A549 (cell line): ENCODE results near the gene IPO4. TPM values are rescaled to one million over a fixed set of nuclear protein-coding genes. Genes with fewer than 3 reads are reported as not detected.

Experiments used
- ATAC-seq, 2 experiments: fragments of 200-7000 bp in 1 of 2; fragments of >200 bp in 1 of 2; cut with Nextera tagmentation in 1 of 2; cut with Tn5 transposase in 1 of 2; 3 replicates each; pipeline versions ENCODE4 v1.8.0 to v1.9.1; 2018 to 2020; ENCODE audit warnings: mild to moderate bottlenecking in 1 of 2, moderate library complexity in 1 of 2
- CTCF ChIA-PET: fragments of 300-600 bp; sonication (Branson Sonifier 250); formaldehyde crosslinking; extraction: SDS; loops from one replicate; lab custom pipeline; 2021; ENCODE audit warnings: antibody characterized with exemption, inconsistent platforms; lab: Yijun Ruan, JAX
- POLR2A ChIA-PET: fragments of 350-600 bp; formaldehyde crosslinking; extraction: SDS; loops from one replicate; lab custom pipeline; 2021; ENCODE audit warnings: antibody characterized with exemption, inconsistent platforms; lab: Yijun Ruan, JAX
- DNase-seq, 2 experiments: peaks; one replicate each; pipeline versions ENCODE4 v3.0.0 to v3.0.0-alpha.2; 2011 to 2016; ENCODE audit warnings: low read depth in 1 of 2, low spot score in 1 of 2
- FAIRE-seq: peaks from 2 replicates; lab custom pipeline; 2011; peaks lifted over from hg19 to GRCh38; lab: Jason Lieb, UNC
- H3K27ac ChIP-seq, 2 experiments: fragments of >200 bp; sonication (Bioruptor Twin); formaldehyde crosslinking; 3 replicates each; pipeline ENCODE4 v1.5.1; 2016 to 2017
- H3K4me1 ChIP-seq: fragments of >200 bp; sonication (Bioruptor Twin); formaldehyde crosslinking; 3 replicates; pipeline ENCODE4 v1.6.1; 2016
- H3K4me2 ChIP-seq: fragments of >200 bp; sonication (Bioruptor Twin); formaldehyde crosslinking; 3 replicates; pipeline ENCODE4 v1.6.1; 2016
- H3K4me3 ChIP-seq: fragments of >200 bp; sonication (Bioruptor Twin); formaldehyde crosslinking; 3 replicates; pipeline ENCODE4 v1.5.1; 2016
- H3K9me3 ChIP-seq: fragments of >200 bp; sonication (Bioruptor Twin); formaldehyde crosslinking; 3 replicates; pipeline ENCODE4 v1.6.1; 2016
- BCL3 ChIP-seq: fragments of >200 bp; sonication (Bioruptor Twin); formaldehyde crosslinking; IDR thresholded peaks from 3 replicates; pipeline ENCODE4 v1.6.1; 2016
- CEBPB ChIP-seq, 2 experiments: fragments of >200 bp in 1 of 2; sonication (Bioruptor Twin) in 1 of 2; formaldehyde crosslinking in 1 of 2; IDR thresholded peaks; 2 replicates each; pipeline ENCODE4 v1.6.1; 2012 to 2016
- E2F6 ChIP-seq: IDR thresholded peaks from 2 replicates; pipeline ENCODE4 v1.6.1; 2012; ENCODE audit warnings: low read depth, borderline replicate concordance
- EHMT2 ChIP-seq: fragments of 200-600 bp; sonication (generic); IDR thresholded peaks from 2 replicates; pipeline ENCODE4 v1.6.1; 2016; ENCODE audit warnings: antibody characterized with exemption, low read depth, mild to moderate bottlenecking, moderate library complexity
- ELK1 ChIP-seq: fragments of 150-350 bp; IDR thresholded peaks from 2 replicates; pipeline ENCODE4 v1.6.1; 2014; ENCODE audit warnings: low read depth, mild to moderate bottlenecking, low read length
- GATA3 ChIP-seq: IDR thresholded peaks from 2 replicates; pipeline ENCODE4 v1.6.1; 2012; ENCODE audit warnings: borderline replicate concordance
- HEYL ChIP-seq: fragments of 250-450 bp; sonication (Bioruptor Pico); IDR thresholded peaks from 2 replicates; pipeline ENCODE4 v1.8.0; 2021; ENCODE audit warnings: mild to moderate bottlenecking, moderate library complexity
- HOXB13 ChIP-seq: fragments of 250-450 bp; sonication (Bioruptor Pico); IDR thresholded peaks from 2 replicates; pipeline ENCODE4 v1.5.0; 2020; ENCODE audit warnings: low read depth, mild to moderate bottlenecking, moderate library complexity
- JUNB ChIP-seq: fragments of >200 bp; sonication (Bioruptor Twin); formaldehyde crosslinking; IDR thresholded peaks from 2 replicates; pipeline ENCODE4 v1.6.1; 2016
- KDM1A ChIP-seq: fragments of 200-600 bp; sonication (generic); IDR thresholded peaks from 2 replicates; pipeline ENCODE4 v1.6.1; 2016; ENCODE audit warnings: low read depth, mild to moderate bottlenecking
- MAZ ChIP-seq: fragments of 150-350 bp; IDR thresholded peaks from 2 replicates; pipeline ENCODE4 v1.6.1; 2014; ENCODE audit warnings: antibody characterized with exemption, low read depth, low read length, borderline replicate concordance
- MYC ChIP-seq: IDR thresholded peaks from 2 replicates; pipeline ENCODE4 v1.6.1; 2012; ENCODE audit warnings: mild to moderate bottlenecking, inconsistent platforms, low read length, improper control_type of control experiment, borderline replicate concordance
- NFE2L2 ChIP-seq: fragments of 150-350 bp; conservative IDR thresholded peaks from 2 replicates; pipeline ENCODE4 v1.6.1; 2014; ENCODE audit warnings: low read length
- PHF8 ChIP-seq: fragments of 200-600 bp; sonication (generic); IDR thresholded peaks from 2 replicates; pipeline ENCODE4 v1.6.1; 2016; ENCODE audit warnings: low read depth, mild to moderate bottlenecking, antibody characterized with exemption, moderate library complexity, borderline replicate concordance
- RNF2 ChIP-seq: fragments of 200-600 bp; sonication (generic); IDR thresholded peaks from 2 replicates; pipeline ENCODE4 v1.6.1; 2016; ENCODE audit warnings: low read depth, mild to moderate bottlenecking, antibody characterized with exemption, moderate library complexity, borderline replicate concordance
- SMC3 ChIP-seq: fragments of >200 bp; sonication (Bioruptor Twin); formaldehyde crosslinking; IDR thresholded peaks from 3 replicates; pipeline ENCODE4 v1.6.1; 2018; ENCODE audit warnings: inconsistent platforms
- ZFP36 ChIP-seq: fragments of 450-650 bp; IDR thresholded peaks from 2 replicates; pipeline ENCODE4 v1.6.1; 2014; ENCODE audit warnings: borderline replicate concordance; ENCODE audit not compliant: partially characterized antibody
- WGBS: methylation state at CpG from one replicate; pipeline ENCODE4 v1.1.6; 2017; ENCODE audit errors: missing lambda C conversion rate; 5-methylcytosine and 5-hydroxymethylcytosine counted together
- polyA plus RNA-seq, 4 experiments: library from polyadenylated mRNA; depleted of rRNA in 3 of 4; stranded (reverse); fragments of >200 nt; fragmentation: RNase III in 1 of 4; extraction: RNeasy Plus Mini Kit Qiagen cat#74134 plus additional on column Dnase treatment in 1 of 4; gene quantifications; 2 replicates in 3 of 4; 3 replicates in 1 of 4; pipeline ENCODE4 v1.2.3, GENCODE V29; 2011 to 2017

IPO4 gene
- polyA plus RNA-seq, 2 of the 4 experiments (the other 2 are of a cell fraction): 37.1 to 91.7 TPM

GRCh38 chr14:24135834-24136683 is 52.6 kb downstream of the IPO4 start, which contains the start of gene PSME1 (continued):
- TF ChIP-seq EHMT2 (no peak), MAZ (no peak), SMC3 (no peak), PHF8 (peak; percentile 51), CEBPB (IDR thresholded peaks at IDR 0.05) (no peak), MYC (no peak), NFE2L2 (no peak), GATA3 (no peak)

- H3K9me3 ChIP-seq: no peaks in the 10 kb centered on the region
- H3K27ac ChIP-seq: peak overlapping the region; percentile 96 to 98
- ATAC-seq: no peak; a peak in 1 of 6 replicates
- 22% methylated on average over 9 of the region's 9 CpGs for WGBS
- peak overlapping the region; percentile 88 for H3K4me3 ChIP-seq
- H3K4me2 ChIP-seq: peak overlapping the region; percentile 98
- CTCF ChIA-PET: interaction anchor here (0.5 to 5.4 kb wide), 13 partner anchors 9 to 82 kb away, joined by 3 to 47 read pairs (median 4); partner anchors contain the start of genes IRF9 and RNF31
- DNase-seq: no peak
- TF ChIP-seq HEYL (no peak), PHF8 (peak; percentile 11; the same call in 1 of the 2 replicates), ZFP36 (no peak)
- TF ChIP-seq, all 56 proteins: peak for 1
- H3K4me1 ChIP-seq: peaks cover 32% of the 10 kb centered on the region
- POLR2A ChIA-PET: interaction anchor here (1.0 to 5.2 kb wide), 10 partner anchors 9 to 135 kb away, joined by 3 to 48 read pairs (median 6); partner anchors contain the start of genes CHMP4A, DCAF11, IRF9 and NRL
- FAIRE-seq: no peak
Observed at GRCh38 chr14:24135584-24135833, 53.1 kb downstream of the IPO4 start.

- CTCF ChIA-PET: interaction anchor here (0.6 to 2.4 kb wide), 9 partner anchors 14 to 575 kb away, joined by 3 to 13 read pairs (median 4); partner anchors contain the start of gene IRF9
- TF ChIP-seq RNF2 (no peak), KDM1A (no peak; the same call in 1 of the 2 replicates), EHMT2 (no peak), MAZ (no peak)
- FAIRE-seq (no peak), ATAC-seq (no peak), DNase-seq (no peak)
- H3K4me3 ChIP-seq: no peak overlapping the region
- H3K4me1 ChIP-seq: peaks cover 20% of the 10 kb centered on the region; the same call in 2 of the 3 replicates
- POLR2A ChIA-PET: interaction anchor here (1.7 to 5.2 kb wide), 2 partner anchors 8 to 19 kb away, joined by 4 to 48 read pairs; partner anchors contain the start of genes DCAF11, EMC9 and NRL
- no peak overlapping the region for H3K27ac ChIP-seq
- no peaks in the 10 kb centered on the region for H3K9me3 ChIP-seq
- H3K4me2 ChIP-seq: no peak overlapping the region
- 92% methylated on average over 1 of the region's 1 CpG for WGBS
Observed at GRCh38 chr14:24133735-24134134, 54.9 kb downstream of the IPO4 start.

- no peaks in the 10 kb centered on the region for H3K9me3 ChIP-seq
- CTCF ChIA-PET: interaction anchor here (0.6 to 2.4 kb wide), 6 partner anchors 13 to 574 kb away, joined by 3 to 13 read pairs (median 4); partner anchors contain the start of gene IRF9
- TF ChIP-seq ZFP36: no peak
- no peak for TF ChIP-seq BCL3
- TF ChIP-seq HEYL: no peak
- no peak for TF ChIP-seq E2F6
- no peak for TF ChIP-seq ELK1
- no peak for TF ChIP-seq JUNB
- TF ChIP-seq HOXB13 (CRISPR knock-in tag): no peak
- TF ChIP-seq CEBPB (IDR thresholded peaks at IDR 0.05): no peak
- TF ChIP-seq NFE2L2: no peak
- H3K4me1 ChIP-seq: peaks cover 16% of the 10 kb centered on the region; the same call in 2 of the 3 replicates
- no peak overlapping the region for H3K4me2 ChIP-seq
- POLR2A ChIA-PET: interaction anchor here (1.7 kb wide), 1 partner anchor 8 kb away, joined by 4 read pairs; the partner anchor contains the start of gene EMC9
- no peak for DNase-seq
- FAIRE-seq: no peak
- WGBS: 96% methylated on average over 2 of the region's 2 CpGs
- ATAC-seq: no peak
- H3K27ac ChIP-seq: no peak overlapping the region
- H3K4me3 ChIP-seq: no peak overlapping the region
Observed at GRCh38 chr14:24132976-24133375, 55.6 kb downstream of the IPO4 start.
